ENCODE data around the gene DIS3L2.
A peak's percentile ranks its signal among the peaks of the same experiment; 100 is the strongest.
"Not testable (repeated sequence)": the region's sequence is repeated elsewhere in the genome, so short reads cannot be mapped to it uniquely, and the experiment has no call there.

DIS3L2 gene

GRCh38 chr2:232321156-232321816 lies 359.8 kb downstream of the DIS3L2 start:
- no peak for DNase-seq (ENCODE audit: low read depth in 2 of 2)

DNA sequence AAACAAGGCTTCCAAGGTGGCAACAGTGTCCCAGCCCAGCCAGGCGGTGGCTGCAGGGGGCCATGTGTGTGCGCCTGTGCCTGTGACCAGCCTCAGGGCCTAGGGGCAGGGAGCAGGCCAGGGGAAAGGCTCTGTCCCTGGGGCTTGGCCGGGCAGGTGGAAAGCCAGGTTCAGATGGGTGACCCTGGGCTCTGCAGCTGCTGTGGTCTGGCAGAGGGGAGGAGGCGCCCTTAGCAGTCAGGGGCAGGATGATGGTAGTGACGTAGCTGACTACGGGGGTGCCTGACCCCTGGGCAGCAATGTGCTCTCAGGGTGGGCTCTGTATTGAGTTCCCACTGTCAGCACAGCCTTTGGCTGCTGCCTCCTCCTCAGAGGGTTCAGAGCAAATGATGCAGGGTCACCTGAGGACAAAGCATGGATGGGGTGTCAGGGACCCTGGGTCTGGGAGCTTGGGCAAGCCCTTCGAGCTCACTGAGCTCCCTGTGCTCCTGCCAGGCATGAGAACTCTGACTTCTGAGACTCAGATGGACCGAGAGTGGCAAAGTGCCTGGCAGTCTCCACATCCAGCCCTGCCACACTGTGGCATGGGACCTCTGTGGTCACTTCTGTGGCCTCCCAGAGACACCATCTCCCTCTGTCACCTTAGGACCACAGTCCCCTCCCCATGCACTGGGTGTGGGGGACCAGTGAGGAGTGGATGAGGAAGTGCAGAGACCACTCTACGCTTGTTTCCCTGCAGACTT lies 360.5 kb downstream of the DIS3L2 start:
- DNase-seq (ENCODE audit: low read depth in 2 of 2), result no peak

GRCh38 chr2:232322560-232323327 lies 361.2 kb downstream of the DIS3L2 start:
- DNase-seq (ENCODE audit: low read depth in 2 of 2), result no peak

GRCh38 chr2:232323328-232323650 lies 361.8 kb downstream of the DIS3L2 start:
- DNase-seq (ENCODE audit: low read depth in 2 of 2), result no peak

GRCh38 chr2:232323967-232324366 lies 362.5 kb downstream of the DIS3L2 start:
- DNase-seq (ENCODE audit: low read depth in 2 of 2), result not testable (repeated sequence)

DNA sequence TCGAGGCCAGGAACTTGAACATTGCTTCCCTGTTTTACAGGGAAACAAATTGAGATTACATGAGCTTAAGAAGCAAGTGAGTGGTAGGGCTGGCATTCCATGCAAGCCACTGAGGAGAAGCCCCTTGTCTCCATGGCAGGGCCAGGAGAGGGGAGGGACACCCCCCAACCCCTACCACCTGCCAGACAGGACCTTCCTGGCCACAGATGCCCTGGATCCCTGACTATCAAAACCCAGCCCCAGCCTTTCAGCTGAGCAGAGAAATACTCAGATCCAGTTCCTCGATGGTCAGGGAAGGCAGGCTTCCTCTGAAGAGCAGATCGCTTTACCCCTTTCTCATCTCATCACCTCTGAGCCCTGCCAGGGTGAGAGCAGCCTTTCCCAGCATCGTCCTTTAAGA lies 363.3 kb downstream of the DIS3L2 start:
- no peak for DNase-seq (ENCODE audit: low read depth in 2 of 2)

GRCh38 chr2:232325324-232326273 lies 364.1 kb downstream of the DIS3L2 start:
- DNase-seq (ENCODE audit: low read depth in 2 of 2), result no peak

GRCh38 chr2:232326274-232327104 lies 365.0 kb downstream of the DIS3L2 start:
- not testable (repeated sequence) for DNase-seq (ENCODE audit: low read depth in 2 of 2)

- peak; percentile 63 to 64 for DNase-seq (ENCODE audit: low read depth in 2 of 2)
These were observed 365.9 kb downstream of the DIS3L2 start for GRCh38 chr2:232327105-232328031.

- DNase-seq (ENCODE audit: low read depth in 2 of 2), result no peak
These were observed 366.5 kb downstream of the DIS3L2 start for GRCh38 chr2:232328032-232328422.

DNA sequence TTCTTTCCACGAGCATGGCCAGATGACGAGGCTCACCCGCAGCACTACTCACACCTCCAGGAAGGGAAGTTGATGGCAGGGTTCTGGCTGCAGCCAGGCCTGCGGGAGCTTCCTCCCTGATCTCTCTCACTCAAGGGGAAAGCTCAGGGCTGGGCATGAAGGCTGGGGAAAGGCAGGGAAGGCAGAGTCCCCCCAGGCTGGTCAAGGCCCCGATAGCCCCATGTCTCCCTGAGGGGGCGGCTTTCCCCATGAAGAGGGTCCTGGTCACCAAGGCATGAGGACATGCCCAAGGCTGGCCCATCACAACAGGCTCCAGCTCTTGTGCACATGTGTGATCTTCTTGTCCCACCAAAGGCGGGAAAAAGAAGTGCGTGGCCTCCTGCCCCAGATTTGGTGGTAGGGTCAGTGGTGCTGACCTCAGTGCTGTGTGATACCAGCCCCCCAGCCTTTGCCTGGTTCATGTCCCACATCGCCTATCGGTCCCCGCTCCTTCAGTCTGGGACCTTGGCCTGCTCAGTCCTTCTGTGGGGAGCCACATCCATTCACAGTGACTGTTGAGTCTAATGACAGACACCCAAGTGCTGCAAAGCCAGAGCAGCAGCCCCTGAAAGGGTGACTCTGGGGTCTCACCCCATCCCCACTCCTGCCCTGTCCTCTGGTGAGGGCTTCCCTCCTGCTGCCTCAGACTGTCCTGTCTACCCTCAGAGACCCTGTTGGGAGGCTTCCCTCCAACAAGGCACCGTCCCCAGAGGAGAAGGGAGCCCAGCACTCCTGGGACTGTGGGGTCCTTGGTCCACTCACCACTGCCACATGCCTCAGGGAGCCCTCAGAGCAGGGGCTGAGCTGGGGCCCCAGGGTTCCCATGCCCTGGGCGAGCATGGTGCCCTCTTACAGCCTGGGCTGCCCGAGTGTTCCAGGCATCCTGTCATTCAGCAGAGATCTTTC lies 367.3 kb downstream of the DIS3L2 start:
- no peak for DNase-seq (ENCODE audit: low read depth in 2 of 2)

GRCh38 chr2:232329716-232330067 lies 368.2 kb downstream of the DIS3L2 start:
- DNase-seq (ENCODE audit: low read depth in 2 of 2), result no peak

GRCh38 chr2:232330068-232330999 lies 368.8 kb downstream of the DIS3L2 start:
- no peak for DNase-seq (ENCODE audit: low read depth in 2 of 2)

DNA sequence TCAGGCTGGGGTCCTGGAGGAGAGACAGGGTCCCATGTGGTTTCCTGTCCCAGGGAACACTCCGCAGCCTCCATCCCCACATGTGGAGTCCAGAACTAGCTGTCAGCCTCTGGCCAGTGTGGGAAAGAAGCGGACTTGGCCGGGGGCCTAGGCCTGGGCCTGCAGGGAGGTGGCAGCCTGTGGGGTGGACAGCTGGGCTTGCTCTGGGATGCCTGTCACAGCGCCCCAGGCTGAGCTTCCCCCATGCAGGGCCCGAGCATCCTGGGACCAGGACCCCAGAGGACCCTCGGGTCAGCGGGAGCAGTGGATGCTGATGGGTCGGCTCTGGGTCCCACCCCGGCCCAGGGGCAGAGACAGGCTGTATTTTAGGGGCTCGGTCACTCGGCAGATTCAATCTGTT lies 369.5 kb downstream of the DIS3L2 start:
- not testable (repeated sequence) for DNase-seq (ENCODE audit: low read depth in 2 of 2)

- DNase-seq (ENCODE audit: low read depth in 2 of 2), result not testable (repeated sequence)
These were observed 370.1 kb downstream of the DIS3L2 start for GRCh38 chr2:232331641-232332040.

DNA sequence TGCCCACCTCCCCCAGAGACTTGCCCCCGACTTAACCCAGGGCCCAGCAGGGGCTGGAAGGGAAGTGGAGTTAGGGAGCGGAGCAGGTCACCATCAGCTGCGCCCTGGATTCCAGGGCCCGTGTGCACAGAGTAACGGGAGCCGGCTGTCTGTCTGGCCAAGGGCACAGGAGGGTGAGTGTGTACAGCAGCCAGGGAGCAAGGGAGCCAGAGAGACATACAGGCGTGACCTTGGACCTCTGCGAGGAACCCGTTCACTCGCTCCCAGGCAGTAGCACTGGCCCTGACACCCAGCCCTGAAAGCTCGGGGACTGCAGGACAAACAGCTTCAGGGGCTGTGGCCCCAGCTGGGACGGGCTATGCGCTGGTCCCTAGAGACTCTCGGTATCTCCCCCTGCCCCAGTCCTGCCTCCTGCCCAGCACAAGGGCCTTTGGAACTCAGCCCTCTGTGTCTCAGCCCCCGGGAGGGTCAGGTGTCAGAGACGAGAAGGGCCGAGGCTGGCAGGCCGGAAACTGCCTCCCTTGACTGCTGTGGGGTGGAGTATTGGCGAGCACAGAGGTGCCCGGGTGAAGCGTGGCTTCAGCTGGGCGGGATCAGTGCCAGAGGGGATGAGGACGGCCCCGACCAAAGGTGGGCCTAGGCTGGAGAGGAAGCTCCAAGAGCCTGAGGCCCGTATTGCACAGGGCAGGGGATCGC lies 370.9 kb downstream of the DIS3L2 start:
- DNase-seq (ENCODE audit: low read depth in 2 of 2), result not testable (repeated sequence)

GRCh38 chr2:232332940-232333259 lies 371.4 kb downstream of the DIS3L2 start:
- DNase-seq (ENCODE audit: low read depth in 2 of 2), result no peak

All from stimulated activated CD8-positive, alpha-beta memory T cell treated with anti-CD3 and anti-CD28 coated beads, Interleukin-7, amount 100 ng/mL, for 4 hours (primary cell).